ENCODE results near the gene GMDS. TPM values are rescaled to one million over a fixed set of nuclear protein-coding genes. Genes with fewer than 3 reads are reported as not detected.

Gene GMDS
- total RNA-seq, 4 donors from 2014 or later, result 197 to 375 (median 215) TPM

- Histone ChIP-seq H3K4me3 (no peak overlapping the region), H3K27me3 (no peaks in the 10 kb centered on the region), H3K36me3 (no peaks in the 10 kb centered on the region), H3K4me1 (no peaks in the 10 kb centered on the region), H3K27ac (no peak overlapping the region), H3K9me3 (no peaks in the 10 kb centered on the region)
- DNase-seq, result no peak
- TF ChIP-seq POLR2A (IDR thresholded peaks at IDR 0.05), result no peak
- no peak for TF ChIP-seq CTCF (IDR thresholded peaks at IDR 0.05)
Observed at GRCh38 chr6:1821513-1822183, 423.8 kb downstream of the GMDS start.

GRCh38 chr6:1821164-1821512 is 424.3 kb downstream of the GMDS start:
- TF ChIP-seq POLR2A (IDR thresholded peaks at IDR 0.05) (no peak), CTCF (IDR thresholded peaks at IDR 0.05) (no peak)

GRCh38 chr6:1820714-1821113 is 424.7 kb downstream of the GMDS start:
- Histone ChIP-seq H3K4me1 (no peaks in the 10 kb centered on the region), H3K9me3 (no peaks in the 10 kb centered on the region), H3K27me3 (no peaks in the 10 kb centered on the region), H3K27ac (no peak overlapping the region), H3K4me3 (no peak overlapping the region), H3K36me3 (no peaks in the 10 kb centered on the region)
- no peak for DNase-seq
- TF ChIP-seq POLR2A (IDR thresholded peaks at IDR 0.05) (no peak), CTCF (IDR thresholded peaks at IDR 0.05) (no peak)

More at GRCh38 chr6:1821164-1821512, 424.3 kb downstream of the GMDS start:
- Histone ChIP-seq H3K9me3 (no peaks in the 10 kb centered on the region), H3K4me3 (no peak overlapping the region), H3K4me1 (no peaks in the 10 kb centered on the region), H3K27ac (no peak overlapping the region), H3K36me3 (no peaks in the 10 kb centered on the region), H3K27me3 (no peaks in the 10 kb centered on the region)
- no peak for DNase-seq

GRCh38 chr6:1820165-1820564 is 425.2 kb downstream of the GMDS start:
- Histone ChIP-seq H3K9me3 (no peaks in the 10 kb centered on the region), H3K27me3 (no peaks in the 10 kb centered on the region), H3K4me1 (no peaks in the 10 kb centered on the region), H3K27ac (no peak overlapping the region), H3K36me3 (no peaks in the 10 kb centered on the region), H3K4me3 (no peak overlapping the region)
- DNase-seq, result no peak
- TF ChIP-seq POLR2A (IDR thresholded peaks at IDR 0.05) (no peak), CTCF (IDR thresholded peaks at IDR 0.05) (no peak)

- no peak overlapping the region for H3K4me3 ChIP-seq
- H3K27me3 ChIP-seq, result no peaks in the 10 kb centered on the region
- no peaks in the 10 kb centered on the region for H3K9me3 ChIP-seq
- no peaks in the 10 kb centered on the region for H3K36me3 ChIP-seq
- DNase-seq, result no peak
- no peaks in the 10 kb centered on the region for H3K4me1 ChIP-seq
- no peak overlapping the region for H3K27ac ChIP-seq
- TF ChIP-seq CTCF (IDR thresholded peaks at IDR 0.05), result no peak
- TF ChIP-seq POLR2A (IDR thresholded peaks at IDR 0.05), result no peak
Observed at GRCh38 chr6:1819007-1819406, 426.4 kb downstream of the GMDS start.

All from Peyer's patch (tissue), 4 donors.